Left cardiac atrium (tissue), 4 donors: ENCODE results near the gene SPAG16. TPM values are rescaled to one million over a fixed set of nuclear protein-coding genes. Genes with fewer than 3 reads are reported as not detected.
A peak's percentile ranks its signal among the peaks of the same experiment; 100 is the strongest.
"Not testable (repeated sequence)": the region's sequence is repeated elsewhere in the genome, so short reads cannot be mapped to it uniquely, and the experiment has no call there.

ENCODE experiments used
- ATAC-seq, 2 donors: fragments of 200-7000 bp; cut with Tn5 transposase; one replicate each; pipeline ENCODE4 v1.9.1; 2020; ENCODE audit warnings: mild to moderate bottlenecking in 2 of 2, moderate library complexity in 2 of 2
- DNase-seq: peaks from one replicate; pipeline ENCODE4 v3.0.0-alpha.2; 2020
- intact Hi-C, 2 donors: fragments of 100-400 bp; cut with DNase I; formaldehyde crosslinking; loops; one replicate each; pipeline versions ENCODE4 v1.14.1 to v1.15.1; 2022 to 2023
- total RNA-seq, 2 donors: library from RNA; stranded (reverse); fragmentation: NEBNext Ultra II Directional; extraction: Animal tissue kit (Norgen Biotek cat#: 25700); gene quantifications; one replicate each; pipeline ENCODE4 v1.2.1, GENCODE V29; 2021
- donor health status: DM: no; HTN: yes; CAD: no.
- donor health status: DM: no; HTN: yes; CAD: no; lungs with severe emphysema.
- donor health status: DM: yes; HTN: yes; CAD: no.
- donor health status: Dilated cardiomyopathy.

SPAG16 gene
- total RNA-seq, 2 donors from 2014 or later: 16.8 to 18.6 TPM

GRCh38 chr2:213261715-213262114, 22.5 kb upstream of the SPAG16 start:
- no peak for ATAC-seq
- no peak for DNase-seq
- intact Hi-C loops: no loop called here

GRCh38 chr2:213265679-213266078, 18.6 kb upstream of the SPAG16 start:
- ATAC-seq: no peak
- DNase-seq: no peak
- intact Hi-C loops: no loop called here

GRCh38 chr2:213266421-213266820, 17.8 kb upstream of the SPAG16 start:
- ATAC-seq: peak in 1 of 2 donors; percentile 19
- no peak for DNase-seq
- intact Hi-C loops: no loop called here

- DNase-seq (no peak), ATAC-seq (no peak)
- intact Hi-C loops: no loop called here
Measured at GRCh38 chr2:213271947-213272346, 12.3 kb upstream of the SPAG16 start.

GRCh38 chr2:213274143-213274542, 10.1 kb upstream of the SPAG16 start:
- no peak for DNase-seq
- intact Hi-C loops: no loop called here
- no peak for ATAC-seq

- intact Hi-C loops: no loop called here
- ATAC-seq (no peak), DNase-seq (no peak)
Measured at GRCh38 chr2:213275265-213275664, 9.0 kb upstream of the SPAG16 start.

GRCh38 chr2:213277134-213277533, 7.1 kb upstream of the SPAG16 start:
- ATAC-seq, intact Hi-C loops, DNase-seq: not testable (repeated sequence)

- DNase-seq (no peak), ATAC-seq (no peak)
- intact Hi-C loops: no loop called here
Measured at GRCh38 chr2:213279116-213279620, 5.1 kb upstream of the SPAG16 start.

- intact Hi-C loops: no loop called here
- DNase-seq: peak; percentile 26
- ATAC-seq: no peak
Measured at GRCh38 chr2:213279971-213280370, 4.3 kb upstream of the SPAG16 start.

GRCh38 chr2:213281156-213281555, 3.1 kb upstream of the SPAG16 start:
- DNase-seq: no peak
- ATAC-seq: no peak
- intact Hi-C loops: no loop called here

GRCh38 chr2:213285404-213285803, 1.1 kb downstream of the SPAG16 start:
- no peak for ATAC-seq
- intact Hi-C loops: no loop called here
- no peak for DNase-seq

GRCh38 chr2:213286161-213286560, 1.9 kb downstream of the SPAG16 start:
- no peak for ATAC-seq
- intact Hi-C loops: no loop called here
- DNase-seq: no peak

- DNase-seq: no peak
Measured at GRCh38 chr2:213288913-213289700, 4.8 kb downstream of the SPAG16 start.

GRCh38 chr2:213290501-213290900, 6.2 kb downstream of the SPAG16 start:
- ATAC-seq (no peak), DNase-seq (no peak)
- intact Hi-C loops: no loop called here

More at GRCh38 chr2:213288913-213289700, 4.8 kb downstream of the SPAG16 start:
- intact Hi-C loops: no loop called here
- no peak for ATAC-seq

- intact Hi-C loops: no loop called here
- ATAC-seq: no peak
- DNase-seq: no peak
Measured at GRCh38 chr2:213296270-213296669, 12.0 kb downstream of the SPAG16 start.

- intact Hi-C loops: no loop called here
- peak; percentile 53 for DNase-seq
Measured at GRCh38 chr2:213306316-213306942, 22.2 kb downstream of the SPAG16 start.

GRCh38 chr2:213315168-213315876, 31.1 kb downstream of the SPAG16 start:
- intact Hi-C loops: no loop called here
- ATAC-seq: no peak

More at GRCh38 chr2:213306316-213306942, 22.2 kb downstream of the SPAG16 start:
- peak; percentile 67 to 92 for ATAC-seq

GRCh38 chr2:213316001-213316735, 31.9 kb downstream of the SPAG16 start:
- DNase-seq: no peak
- ATAC-seq: no peak
- intact Hi-C loops: no loop called here

More at GRCh38 chr2:213315168-213315876, 31.1 kb downstream of the SPAG16 start:
- no peak for DNase-seq

- intact Hi-C loops: no loop called here
- ATAC-seq (no peak), DNase-seq (no peak)
Measured at GRCh38 chr2:213317929-213318328, 33.7 kb downstream of the SPAG16 start.
